MM.1S (cell line): ENCODE measurements around the gene KCNMA1.

ENCODE experiments used
- EZH2 ChIP-seq: fragments of 300-600 bp; sonication (generic); optimal IDR thresholded peaks from 2 replicates; pipeline ENCODE3; 2017; ENCODE audit warnings: low read depth, mild to moderate bottlenecking, antibody characterized with exemption, low read length, mixed read lengths
- TF ChIP-seq, protein P1 (sequence below): fragments of 300-600 bp; sonication (generic); IDR thresholded peaks from 2 replicates; pipeline ENCODE4 v1.5.1; 2016; ENCODE audit warnings: antibody characterized with exemption, low read length, mixed read lengths

DNA sequence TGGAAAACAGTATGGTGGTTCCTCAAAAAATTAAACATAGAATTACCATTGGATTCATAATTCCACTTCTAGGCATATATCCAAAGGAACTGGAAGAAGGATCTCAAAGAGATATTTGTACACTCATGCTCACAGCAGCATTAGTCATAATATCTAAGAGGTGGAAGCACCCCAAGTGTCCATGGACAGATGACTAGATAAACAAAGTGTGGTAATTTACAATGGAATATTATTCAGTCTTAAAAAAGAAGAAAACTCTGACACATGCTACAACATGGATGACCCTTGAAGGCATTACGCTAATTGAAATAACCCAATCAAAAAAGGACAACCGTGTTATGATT is 594.2 kb downstream of the KCNMA1 start:
- TF ChIP-seq, protein P1, sequence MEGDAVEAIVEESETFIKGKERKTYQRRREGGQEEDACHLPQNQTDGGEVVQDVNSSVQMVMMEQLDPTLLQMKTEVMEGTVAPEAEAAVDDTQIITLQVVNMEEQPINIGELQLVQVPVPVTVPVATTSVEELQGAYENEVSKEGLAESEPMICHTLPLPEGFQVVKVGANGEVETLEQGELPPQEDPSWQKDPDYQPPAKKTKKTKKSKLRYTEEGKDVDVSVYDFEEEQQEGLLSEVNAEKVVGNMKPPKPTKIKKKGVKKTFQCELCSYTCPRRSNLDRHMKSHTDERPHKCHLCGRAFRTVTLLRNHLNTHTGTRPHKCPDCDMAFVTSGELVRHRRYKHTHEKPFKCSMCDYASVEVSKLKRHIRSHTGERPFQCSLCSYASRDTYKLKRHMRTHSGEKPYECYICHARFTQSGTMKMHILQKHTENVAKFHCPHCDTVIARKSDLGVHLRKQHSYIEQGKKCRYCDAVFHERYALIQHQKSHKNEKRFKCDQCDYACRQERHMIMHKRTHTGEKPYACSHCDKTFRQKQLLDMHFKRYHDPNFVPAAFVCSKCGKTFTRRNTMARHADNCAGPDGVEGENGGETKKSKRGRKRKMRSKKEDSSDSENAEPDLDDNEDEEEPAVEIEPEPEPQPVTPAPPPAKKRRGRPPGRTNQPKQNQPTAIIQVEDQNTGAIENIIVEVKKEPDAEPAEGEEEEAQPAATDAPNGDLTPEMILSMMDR, result no peak
- no peak for TF ChIP-seq EZH2
